ENCODE measurements around the gene SNX30.

DNA sequence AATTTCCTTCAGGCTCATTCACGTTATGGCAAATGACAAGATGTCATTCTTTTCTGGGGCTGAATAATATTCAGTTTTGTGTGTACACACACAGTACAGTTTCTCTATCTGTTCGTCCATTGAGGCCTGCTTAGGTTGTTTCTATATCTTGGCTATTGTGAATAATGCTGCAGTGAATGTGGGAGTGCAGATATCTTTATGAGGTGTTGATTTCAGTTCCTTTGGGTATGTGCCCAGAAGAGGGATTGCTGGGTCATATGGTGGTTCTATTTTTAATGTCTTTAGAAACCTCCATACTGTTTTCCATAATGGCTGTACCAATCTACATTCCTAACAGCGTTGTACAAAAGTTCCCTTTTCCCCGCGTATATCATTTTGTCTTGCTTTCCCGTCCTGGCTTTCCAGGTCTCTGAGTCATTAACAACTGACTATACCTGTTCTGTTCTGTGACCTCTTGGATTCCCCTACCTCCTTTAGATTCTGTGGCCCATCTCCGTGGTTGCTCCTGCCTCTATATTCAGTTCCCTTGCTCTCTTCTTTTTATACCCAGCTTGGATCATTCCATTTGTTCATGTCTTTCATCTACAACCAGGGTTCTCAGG, 6.8 kb downstream of the SNX30 start:
- TF ChIP-seq FOXK2 (IDR thresholded peaks at IDR 0.05) (no peak), ARNT (IDR thresholded peaks at IDR 0.05) (no peak), CTBP1 (IDR thresholded peaks at IDR 0.05; ENCODE audit: borderline replicate concordance) (no peak), ELF4 (IDR thresholded peaks at IDR 0.05) (no peak), FOXA1 (IDR thresholded peaks at IDR 0.05) (no peak), HDGF (IDR thresholded peaks at IDR 0.05; ENCODE audit: borderline replicate concordance) (no peak), SP1 (IDR thresholded peaks at IDR 0.05) (no peak), BHLHE40 (IDR thresholded peaks at IDR 0.05; ENCODE audit: borderline replicate concordance) (no peak), SUZ12 (IDR thresholded peaks at IDR 0.05) (no peak), FOXM1 (IDR thresholded peaks at IDR 0.05; ENCODE audit: borderline replicate concordance) (no peak), L3MBTL2 (conservative IDR thresholded peaks at IDR 0.05) (no peak), ZNF384 (IDR thresholded peaks at IDR 0.05) (no peak), TARDBP (IDR thresholded peaks at IDR 0.05) (no peak)
- TF ChIP-seq, protein P1, sequence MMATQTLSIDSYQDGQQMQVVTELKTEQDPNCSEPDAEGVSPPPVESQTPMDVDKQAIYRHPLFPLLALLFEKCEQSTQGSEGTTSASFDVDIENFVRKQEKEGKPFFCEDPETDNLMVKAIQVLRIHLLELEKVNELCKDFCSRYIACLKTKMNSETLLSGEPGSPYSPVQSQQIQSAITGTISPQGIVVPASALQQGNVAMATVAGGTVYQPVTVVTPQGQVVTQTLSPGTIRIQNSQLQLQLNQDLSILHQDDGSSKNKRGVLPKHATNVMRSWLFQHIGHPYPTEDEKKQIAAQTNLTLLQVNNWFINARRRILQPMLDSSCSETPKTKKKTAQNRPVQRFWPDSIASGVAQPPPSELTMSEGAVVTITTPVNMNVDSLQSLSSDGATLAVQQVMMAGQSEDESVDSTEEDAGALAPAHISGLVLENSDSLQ (IDR thresholded peaks at IDR 0.05): no peak

Data from HEK293T (cell line).